HepG2 (cell line): ENCODE measurements around the gene DHH. TPM values are rescaled to one million over a fixed set of nuclear protein-coding genes. Genes with fewer than 3 reads are reported as not detected.

Experiments used
- ATF6 ChIP-seq: sonication (generic); formaldehyde crosslinking; conservative IDR thresholded peaks from 2 replicates; pipeline ENCODE4 v1.4.0; 2020; ENCODE audit warnings: missing genetic modification reagents
- FOXA3 ChIP-seq: IDR thresholded peaks from 2 replicates; pipeline ENCODE4 v1.6.1; 2016; ENCODE audit warnings: missing genetic modification reagents, missing compliant biosample characterization
- HMGXB4 ChIP-seq, 2 experiments: sonication (generic) in 1 of 2; formaldehyde crosslinking in 1 of 2; IDR thresholded peaks; 2 replicates each; pipeline versions ENCODE4 v1.4.0 to v1.6.1; 2018 to 2020; ENCODE audit warnings: missing genetic modification reagents in 2 of 2, borderline replicate concordance in 1 of 2, low read depth in 1 of 2, mild to moderate bottlenecking in 1 of 2, missing biosample characterization in 1 of 2
- HNRNPK ChIP-seq: fragments of 200-400 bp; formaldehyde crosslinking; IDR thresholded peaks from 2 replicates; pipeline ENCODE4 v1.6.1; 2018; ENCODE audit warnings: low read length, low read depth, moderate library complexity, mild to moderate bottlenecking; ENCODE audit not compliant: poor library complexity, severe bottlenecking
- MEF2D ChIP-seq: sonication (generic); formaldehyde crosslinking; IDR thresholded peaks from 2 replicates; pipeline ENCODE4 v1.5.1; 2020; ENCODE audit warnings: mild to moderate bottlenecking, missing genetic modification reagents
- MTA3 ChIP-seq: sonication (generic); formaldehyde crosslinking; IDR thresholded peaks from 2 replicates; pipeline ENCODE4 v1.4.0; 2020; ENCODE audit warnings: missing genetic modification reagents
- PHF20 ChIP-seq: sonication (generic); formaldehyde crosslinking; IDR thresholded peaks from 2 replicates; pipeline ENCODE4 v1.5.0; 2020; ENCODE audit warnings: mild to moderate bottlenecking, missing genetic modification reagents
- ZBTB14 ChIP-seq: sonication (generic); formaldehyde crosslinking; IDR thresholded peaks from 2 replicates; pipeline ENCODE4 v1.4.0; 2020; ENCODE audit warnings: missing genetic modification reagents
- ZNF224 ChIP-seq: sonication (generic); formaldehyde crosslinking; IDR thresholded peaks from 2 replicates; pipeline ENCODE4 v1.5.0; 2020; ENCODE audit warnings: mild to moderate bottlenecking, missing genetic modification reagents
- ZNF512 ChIP-seq: sonication (generic); formaldehyde crosslinking; IDR thresholded peaks from 2 replicates; pipeline ENCODE4 v1.4.0; 2020; ENCODE audit warnings: mild to moderate bottlenecking, missing genetic modification reagents
- ZNF562 ChIP-seq: sonication (generic); formaldehyde crosslinking; IDR thresholded peaks from 2 replicates; pipeline ENCODE4 v1.8.0; 2022; ENCODE audit warnings: missing genetic modification reagents, borderline replicate concordance
- ZNF709 ChIP-seq: sonication (generic); formaldehyde crosslinking; IDR thresholded peaks from 2 replicates; pipeline ENCODE4 v1.5.0; 2020; ENCODE audit warnings: mild to moderate bottlenecking, missing genetic modification reagents
- ZNF776 ChIP-seq: sonication (generic); formaldehyde crosslinking; IDR thresholded peaks from 2 replicates; pipeline ENCODE4 v1.4.0; 2020; ENCODE audit warnings: mild to moderate bottlenecking, missing genetic modification reagents
- polyA plus RNA-seq, 8 experiments: library from polyadenylated mRNA; depleted of rRNA in 3 of 8; stranded (reverse) in 7 of 8; unstranded in 1 of 8; fragments of >200 nt; fragmentation: Illumina TruSeq in 4 of 8; extraction: Trizol in 4 of 8; gene quantifications; 2 replicates each; pipeline versions ENCODE4 v1.2.1 to v1.2.3, GENCODE V29; 2011 to 2016; ENCODE audit warnings: low read depth in 4 of 8, missing spikeins in 1 of 8, mixed read lengths in 1 of 8; ENCODE audit not compliant: insufficient read depth in 1 of 8
- total RNA-seq, 5 experiments: library from RNA; depleted of rRNA; stranded (reverse); fragments of >200 nt; fragmentation: Illumina TruSeq; extraction: Trizol; gene quantifications; 2 replicates each; pipeline ENCODE4 v1.2.3, GENCODE V29; 2016; ENCODE audit warnings: low read depth in 1 of 5
- TF ChIP-seq, protein P1 (sequence below): sonication (generic); formaldehyde crosslinking; IDR thresholded peaks from 2 replicates; pipeline ENCODE4 v1.5.0; 2020; ENCODE audit warnings: mild to moderate bottlenecking, missing genetic modification reagents, moderate library complexity
- TF ChIP-seq, protein P2 (sequence below): sonication (generic); formaldehyde crosslinking; IDR thresholded peaks from 2 replicates; pipeline ENCODE4 v1.5.0; 2020; ENCODE audit warnings: missing genetic modification reagents

The DHH gene
- total and polyA plus RNA-seq, 2 of the 13 experiments (the other 11 are each of a cell fraction or from before 2014, with no cell fraction given) = not detected

- TF ChIP-seq, protein P1, sequence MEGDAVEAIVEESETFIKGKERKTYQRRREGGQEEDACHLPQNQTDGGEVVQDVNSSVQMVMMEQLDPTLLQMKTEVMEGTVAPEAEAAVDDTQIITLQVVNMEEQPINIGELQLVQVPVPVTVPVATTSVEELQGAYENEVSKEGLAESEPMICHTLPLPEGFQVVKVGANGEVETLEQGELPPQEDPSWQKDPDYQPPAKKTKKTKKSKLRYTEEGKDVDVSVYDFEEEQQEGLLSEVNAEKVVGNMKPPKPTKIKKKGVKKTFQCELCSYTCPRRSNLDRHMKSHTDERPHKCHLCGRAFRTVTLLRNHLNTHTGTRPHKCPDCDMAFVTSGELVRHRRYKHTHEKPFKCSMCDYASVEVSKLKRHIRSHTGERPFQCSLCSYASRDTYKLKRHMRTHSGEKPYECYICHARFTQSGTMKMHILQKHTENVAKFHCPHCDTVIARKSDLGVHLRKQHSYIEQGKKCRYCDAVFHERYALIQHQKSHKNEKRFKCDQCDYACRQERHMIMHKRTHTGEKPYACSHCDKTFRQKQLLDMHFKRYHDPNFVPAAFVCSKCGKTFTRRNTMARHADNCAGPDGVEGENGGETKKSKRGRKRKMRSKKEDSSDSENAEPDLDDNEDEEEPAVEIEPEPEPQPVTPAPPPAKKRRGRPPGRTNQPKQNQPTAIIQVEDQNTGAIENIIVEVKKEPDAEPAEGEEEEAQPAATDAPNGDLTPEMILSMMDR (CRISPR knock-in tag) = peak; percentile 56
- TF ChIP-seq MTA3 (CRISPR knock-in tag) (no peak), ZBTB14 (CRISPR knock-in tag) (0 out of 2 replicates have a peak, but pooled peaks have one; percentile 31), HNRNPK (no peak), HMGXB4 (CRISPR knock-in tag; IDR thresholded peaks at IDR 0.05; ENCODE audit: borderline replicate concordance in 1 of 2, low read depth in 1 of 2) (peak; percentile 49 to 62; a peak in 3 of 4 replicates), ZNF562 (CRISPR knock-in tag) (no peak), MEF2D (CRISPR knock-in tag) (no peak), ZNF709 (CRISPR knock-in tag) (peak; percentile 64; the same call in 1 of the 2 replicates), ZNF512 (CRISPR knock-in tag) (no peak), ATF6 (no peak), FOXA3 (peak; percentile 15; the same call in 1 of the 2 replicates), ZNF224 (CRISPR knock-in tag) (peak; percentile 77; the same call in 1 of the 2 replicates), ZNF776 (CRISPR knock-in tag) (no peak), PHF20 (CRISPR knock-in tag) (peak; percentile 65)
- TF ChIP-seq, protein P2, sequence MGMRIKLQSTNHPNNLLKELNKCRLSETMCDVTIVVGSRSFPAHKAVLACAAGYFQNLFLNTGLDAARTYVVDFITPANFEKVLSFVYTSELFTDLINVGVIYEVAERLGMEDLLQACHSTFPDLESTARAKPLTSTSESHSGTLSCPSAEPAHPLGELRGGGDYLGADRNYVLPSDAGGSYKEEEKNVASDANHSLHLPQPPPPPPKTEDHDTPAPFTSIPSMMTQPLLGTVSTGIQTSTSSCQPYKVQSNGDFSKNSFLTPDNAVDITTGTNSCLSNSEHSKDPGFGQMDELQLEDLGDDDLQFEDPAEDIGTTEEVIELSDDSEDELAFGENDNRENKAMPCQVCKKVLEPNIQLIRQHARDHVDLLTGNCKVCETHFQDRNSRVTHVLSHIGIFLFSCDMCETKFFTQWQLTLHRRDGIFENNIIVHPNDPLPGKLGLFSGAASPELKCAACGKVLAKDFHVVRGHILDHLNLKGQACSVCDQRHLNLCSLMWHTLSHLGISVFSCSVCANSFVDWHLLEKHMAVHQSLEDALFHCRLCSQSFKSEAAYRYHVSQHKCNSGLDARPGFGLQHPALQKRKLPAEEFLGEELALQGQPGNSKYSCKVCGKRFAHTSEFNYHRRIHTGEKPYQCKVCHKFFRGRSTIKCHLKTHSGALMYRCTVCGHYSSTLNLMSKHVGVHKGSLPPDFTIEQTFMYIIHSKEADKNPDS = no peak
Measured at GRCh38 chr12:49069507-49070346, 24.9 kb downstream of the DHH start, which contains the start of gene RHEBL1 (continued).
